Skeletal muscle cell (primary cell): ENCODE data around the gene SHROOM3.
"Not testable (repeated sequence)": the region's sequence is repeated elsewhere in the genome, so short reads cannot be mapped to it uniquely, and the experiment has no call there.

Experiments used
- DNase-seq: peaks from one replicate; pipeline ENCODE4 v3.0.0-alpha.2; 2010; ENCODE audit warnings: low read depth
- H3K4me3 ChIP-seq: 2 replicates; pipeline ENCODE4 v1.5.1; 2011; ENCODE audit warnings: low read depth, mild to moderate bottlenecking, control low read depth, low read length, moderate library complexity

SHROOM3 gene

DNA sequence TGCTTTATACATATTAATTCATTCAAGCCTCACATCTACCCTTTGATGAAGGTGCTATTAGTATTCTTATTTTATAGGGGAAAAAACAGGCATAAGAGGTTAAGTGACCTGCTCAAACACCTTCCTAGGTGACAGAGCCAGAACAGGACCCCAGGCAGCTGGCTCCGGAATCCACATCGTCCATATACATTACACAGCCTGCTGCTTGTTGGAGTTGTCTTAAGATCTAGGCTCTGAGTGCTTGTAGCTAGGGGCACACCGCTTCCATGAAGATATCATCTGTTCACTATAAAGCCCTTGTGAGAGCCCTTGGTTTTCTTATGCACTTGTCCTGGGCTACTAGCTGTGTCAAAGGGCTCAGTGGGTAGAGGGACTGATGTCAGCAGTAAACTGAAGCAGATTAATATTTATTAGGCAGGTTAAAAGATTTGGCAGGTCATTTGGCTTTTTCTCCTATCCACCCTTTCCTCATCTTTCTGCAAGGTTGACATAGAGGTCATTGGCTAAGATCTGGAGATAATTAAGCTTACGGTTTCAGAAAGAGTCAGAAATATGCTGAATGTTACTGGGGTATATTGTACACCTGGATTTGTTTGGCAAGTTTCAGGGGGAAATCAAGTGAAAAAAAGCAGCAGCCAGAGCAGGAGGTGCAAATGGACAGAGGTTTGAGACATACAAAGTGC, 267.6 kb downstream of the SHROOM3 start:
- no peak overlapping the region for H3K4me3 ChIP-seq
- DNase-seq, result no peak

GRCh38 chr4:76703123-76703490, 268.1 kb downstream of the SHROOM3 start:
- DNase-seq, result no peak
- no peak overlapping the region for H3K4me3 ChIP-seq

DNA sequence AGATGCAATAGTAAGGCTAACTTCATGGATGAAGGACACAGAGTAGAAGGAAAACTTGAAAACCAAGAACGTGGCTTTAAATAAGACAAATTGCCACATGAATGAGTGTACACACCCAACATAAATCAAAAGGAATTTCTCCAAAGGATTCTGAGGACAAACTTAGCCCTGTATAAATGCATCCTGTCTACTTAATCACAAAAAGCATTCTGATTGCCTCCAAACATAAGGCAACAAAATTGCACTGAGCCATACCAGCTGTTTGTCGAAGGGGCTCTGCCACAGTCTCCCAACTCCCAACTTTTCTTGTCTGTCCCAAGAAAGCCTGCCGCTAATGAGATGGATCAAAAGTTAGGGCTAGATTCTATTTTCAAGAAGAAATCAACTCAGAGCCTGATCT, 268.6 kb downstream of the SHROOM3 start:
- no peak overlapping the region for H3K4me3 ChIP-seq
- DNase-seq, result no peak

GRCh38 chr4:76704133-76704881, 269.3 kb downstream of the SHROOM3 start:
- DNase-seq, result no peak
- no peak overlapping the region for H3K4me3 ChIP-seq

DNA sequence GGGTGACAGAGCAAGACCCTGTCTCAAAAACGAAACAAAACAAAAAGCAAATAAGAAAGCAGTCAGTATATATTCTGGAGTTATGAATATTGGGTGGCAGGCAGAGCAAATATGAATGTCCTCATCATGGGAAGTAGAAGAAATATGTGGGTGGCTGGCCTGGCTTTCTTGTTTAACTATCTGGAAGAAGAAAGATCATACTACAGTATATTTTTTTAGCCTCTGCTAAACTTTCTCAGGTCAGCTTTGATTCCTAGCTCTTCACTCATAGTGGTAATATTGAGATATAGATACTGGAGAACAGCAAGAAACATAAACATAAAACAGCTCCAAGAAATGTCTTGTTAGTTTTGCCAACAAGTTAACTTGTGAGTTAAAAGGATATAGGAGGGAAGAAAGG, 270.4 kb downstream of the SHROOM3 start:
- no peak overlapping the region for H3K4me3 ChIP-seq
- DNase-seq, result no peak

- no peak for DNase-seq
- H3K4me3 ChIP-seq, result no peak overlapping the region
Observed at GRCh38 chr4:76706581-76706980, 271.6 kb downstream of the SHROOM3 start.

DNA sequence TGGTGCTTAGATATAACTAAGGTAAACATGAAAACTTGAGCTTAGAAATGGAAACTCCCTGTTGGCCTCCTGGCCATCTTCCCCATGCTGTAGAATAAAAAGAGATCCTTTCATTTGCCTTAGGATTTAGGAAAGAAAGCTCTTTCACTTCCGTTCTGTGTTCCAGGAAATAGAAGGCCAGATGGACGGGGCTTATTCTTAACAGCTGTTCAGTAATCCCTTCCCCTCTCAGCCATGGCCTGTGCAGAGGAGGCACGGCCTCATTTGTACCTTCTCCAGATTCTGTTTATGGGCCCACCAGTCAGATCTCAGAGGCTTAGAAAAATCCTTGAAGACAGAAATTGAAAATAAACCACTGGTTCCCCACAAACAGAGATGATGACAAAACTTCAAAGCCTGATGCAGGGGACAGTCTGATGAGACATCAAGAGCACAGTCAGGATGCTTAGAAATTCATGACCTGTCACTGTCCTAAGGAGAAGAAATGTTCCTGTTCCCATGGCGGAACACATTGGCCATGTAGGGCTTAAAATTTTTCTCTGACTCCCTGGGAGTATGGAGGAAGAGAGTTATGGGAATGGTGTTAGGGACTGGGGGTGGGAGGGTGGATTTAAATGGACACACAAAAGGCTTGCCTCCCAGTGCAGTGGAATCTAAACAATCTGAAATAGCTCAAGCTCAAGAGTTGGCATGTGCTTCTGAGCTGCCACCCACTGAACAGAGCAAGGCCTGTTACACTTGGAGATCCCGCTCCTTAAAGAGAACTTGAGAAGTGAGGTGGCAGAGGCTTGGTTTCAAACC, 274.1 kb downstream of the SHROOM3 start:
- H3K4me3 ChIP-seq, result no peak overlapping the region
- no peak for DNase-seq

DNA sequence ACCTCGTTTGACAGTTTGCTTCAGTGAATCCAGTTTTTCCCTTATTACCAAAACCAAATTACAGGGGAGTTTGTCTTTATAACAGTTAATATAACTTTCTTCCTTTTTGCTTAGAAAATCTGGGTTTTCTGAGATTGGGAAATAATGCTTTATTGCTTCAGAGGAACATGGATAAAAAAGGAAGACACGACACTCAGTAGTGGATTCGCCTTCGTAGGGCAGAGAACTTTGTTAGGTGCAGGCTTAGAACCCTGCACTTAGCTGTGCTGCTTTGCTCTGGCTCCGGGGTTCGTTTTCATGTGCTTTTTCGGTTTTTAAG, 274.7 kb downstream of the SHROOM3 start:
- no peak overlapping the region for H3K4me3 ChIP-seq
- no peak for DNase-seq

DNA sequence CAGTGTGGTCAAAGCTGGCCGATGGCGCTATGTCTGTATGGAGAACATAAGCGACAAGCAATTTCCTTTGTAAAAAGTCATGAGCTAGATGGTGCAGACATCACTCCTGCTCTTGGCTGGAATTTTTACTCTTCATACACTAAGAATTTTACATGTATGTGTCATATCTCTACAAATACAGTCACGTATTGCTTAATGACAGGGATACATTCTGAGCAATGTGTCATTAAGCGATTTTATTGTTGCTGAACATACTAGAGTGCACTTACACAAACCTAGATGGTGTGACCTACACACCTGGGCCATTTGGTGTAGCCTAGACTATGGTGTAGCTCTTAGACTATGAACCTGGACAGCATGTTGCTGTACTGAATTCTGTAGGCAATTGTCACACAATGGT, 277.5 kb downstream of the SHROOM3 start:
- no peak overlapping the region for H3K4me3 ChIP-seq
- no peak for DNase-seq

- no peak overlapping the region for H3K4me3 ChIP-seq
- DNase-seq, result no peak
Observed at GRCh38 chr4:76714226-76714625, 279.2 kb downstream of the SHROOM3 start.

DNA sequence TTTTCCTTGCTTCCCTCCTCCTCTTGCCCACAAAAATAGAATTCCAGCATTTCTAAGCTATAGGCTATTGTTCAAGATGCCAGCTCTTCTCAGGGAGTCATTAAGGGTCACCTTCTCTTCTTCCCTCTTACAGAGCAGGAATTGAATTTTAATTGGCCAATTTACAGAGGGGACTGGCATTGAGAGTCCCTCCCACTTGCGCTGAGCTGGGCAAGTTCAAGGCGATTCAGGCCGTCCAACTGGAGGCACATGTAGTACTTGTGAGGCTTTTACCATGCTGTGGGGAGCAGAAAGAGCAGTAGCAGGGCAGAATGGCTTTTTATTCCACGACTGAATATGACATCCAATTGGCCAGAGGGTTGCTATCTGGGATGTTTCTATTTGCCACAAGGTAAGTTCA, 281.0 kb downstream of the SHROOM3 start:
- no peak overlapping the region for H3K4me3 ChIP-seq
- DNase-seq, result no peak

- no peak for DNase-seq
- no peak overlapping the region for H3K4me3 ChIP-seq
Observed at GRCh38 chr4:76716658-76717057, 281.6 kb downstream of the SHROOM3 start.

DNA sequence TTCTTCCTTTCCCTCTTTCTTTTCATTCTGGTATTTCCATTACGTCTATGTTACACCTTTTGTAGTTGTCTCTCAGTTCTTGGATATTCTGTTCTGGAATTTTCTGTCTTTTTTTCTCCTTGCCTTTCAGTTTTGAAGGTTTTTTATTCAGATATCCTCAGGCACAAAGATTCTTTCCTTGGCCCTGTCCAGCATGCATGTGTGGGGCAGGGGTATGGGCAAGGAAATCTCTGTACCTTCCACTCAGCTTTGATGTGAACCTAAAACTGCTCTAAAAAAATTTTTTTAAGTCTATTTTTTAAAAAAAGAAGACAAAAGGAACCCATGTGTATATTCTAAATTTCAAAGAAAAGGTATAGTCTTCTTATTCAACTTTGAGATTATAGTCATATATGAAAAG, 282.4 kb downstream of the SHROOM3 start:
- no peak overlapping the region for H3K4me3 ChIP-seq
- DNase-seq, result no peak

DNA sequence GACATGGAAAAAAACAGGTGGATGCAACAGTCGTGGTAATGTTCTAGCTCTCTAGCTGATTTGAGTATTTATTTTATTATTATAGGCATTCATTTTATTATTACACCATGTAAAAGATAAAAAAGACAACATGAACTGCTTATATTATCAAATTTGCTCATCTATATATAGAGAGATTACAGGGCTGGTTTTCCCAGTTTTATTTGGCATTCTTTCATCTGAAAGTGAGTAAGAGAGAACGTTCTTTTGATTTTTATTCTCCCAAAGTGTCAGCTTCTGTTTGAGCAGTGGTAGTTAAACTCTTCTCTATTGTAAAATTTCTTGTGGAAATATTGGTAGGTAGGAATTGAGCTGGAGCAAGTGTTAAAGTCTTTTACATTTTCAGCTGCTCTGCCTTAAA, 283.0 kb downstream of the SHROOM3 start:
- DNase-seq, result no peak
- no peak overlapping the region for H3K4me3 ChIP-seq

DNA sequence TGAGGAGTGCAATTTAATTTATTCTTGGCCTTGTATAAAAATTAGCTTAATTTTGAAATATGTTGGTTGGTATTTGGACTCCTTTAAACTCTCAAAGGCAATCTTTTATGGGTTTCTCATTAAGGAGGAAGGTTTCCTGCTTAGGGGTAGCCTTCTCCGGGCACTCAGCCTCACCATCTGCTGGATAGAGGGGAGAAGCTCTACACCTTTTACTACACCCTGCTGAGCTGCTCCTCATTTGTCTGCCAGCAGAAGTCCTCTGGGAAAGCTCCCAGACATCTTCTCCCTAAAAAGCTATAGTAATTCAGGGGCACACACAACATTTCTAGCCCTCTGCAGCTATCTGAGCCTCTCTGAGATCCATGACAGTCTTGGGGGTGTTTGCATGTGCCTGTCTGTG, 283.8 kb downstream of the SHROOM3 start:
- no peak for DNase-seq
- H3K4me3 ChIP-seq, result no peak overlapping the region

GRCh38 chr4:76720121-76720520, 285.1 kb downstream of the SHROOM3 start:
- no peak overlapping the region for H3K4me3 ChIP-seq
- no peak for DNase-seq

DNA sequence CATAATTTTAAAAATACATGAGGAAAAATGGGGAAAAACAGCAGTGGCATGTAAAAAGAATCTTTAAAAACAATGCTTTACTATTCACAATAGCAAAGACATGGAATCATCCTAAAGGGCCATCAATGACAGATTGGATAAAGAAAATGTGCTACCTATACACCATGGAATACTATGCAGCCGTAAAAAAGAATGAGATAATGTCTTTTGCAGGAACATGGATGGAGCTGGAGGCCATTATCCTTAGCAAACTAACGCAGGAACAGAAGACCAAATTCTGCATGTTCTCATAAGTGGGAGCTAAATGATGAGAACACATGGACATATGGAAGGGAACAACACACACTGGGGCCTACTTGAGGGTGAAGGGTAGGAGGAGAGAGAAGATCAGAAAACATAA, 287.1 kb downstream of the SHROOM3 start:
- not testable (repeated sequence) for DNase-seq, H3K4me3 ChIP-seq

GRCh38 chr4:76722838-76723237, 287.8 kb downstream of the SHROOM3 start:
- H3K4me3 ChIP-seq, result no peak overlapping the region
- no peak for DNase-seq

- no peak for DNase-seq
- H3K4me3 ChIP-seq, result no peak overlapping the region
Observed at GRCh38 chr4:76723373-76723772, 288.3 kb downstream of the SHROOM3 start.

DNA sequence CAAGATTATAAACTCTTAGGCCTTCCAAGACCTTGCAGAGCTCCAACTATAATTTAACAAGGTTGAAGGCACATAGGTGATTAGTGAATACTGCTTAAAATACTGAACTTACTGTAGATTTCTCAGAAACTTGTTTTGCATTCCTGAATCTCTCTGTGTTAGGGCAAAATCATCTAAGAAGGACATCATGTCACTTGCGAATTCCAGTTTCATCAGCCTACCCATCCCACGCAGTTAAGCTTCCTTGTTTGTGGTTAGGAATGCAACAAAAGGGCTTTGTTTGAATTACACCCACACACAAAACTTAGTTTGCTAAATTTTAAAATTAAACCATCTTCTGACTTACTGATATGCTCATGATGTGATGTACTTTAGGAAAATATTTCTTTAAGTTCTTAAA, 288.9 kb downstream of the SHROOM3 start:
- H3K4me3 ChIP-seq, result no peak overlapping the region
- peak; percentile 83 for DNase-seq

- no peak for DNase-seq
- no peak overlapping the region for H3K4me3 ChIP-seq
Observed at GRCh38 chr4:76725039-76725438, 290.0 kb downstream of the SHROOM3 start.
